GM21825 (cell line): ENCODE measurements around the gene EIF3I.
A peak's percentile ranks its signal among the peaks of the same experiment; 100 is the strongest.

ENCODE experiments used
- ATAC-seq: cut with Tn5 transposase; IDR thresholded peaks from one replicate; pipeline ENCODE4 v1.9.1; 2021; ENCODE audit warnings: mild to moderate bottlenecking, moderate library complexity; ENCODE audit not compliant: unreplicated experiment

Gene EIF3I

DNA sequence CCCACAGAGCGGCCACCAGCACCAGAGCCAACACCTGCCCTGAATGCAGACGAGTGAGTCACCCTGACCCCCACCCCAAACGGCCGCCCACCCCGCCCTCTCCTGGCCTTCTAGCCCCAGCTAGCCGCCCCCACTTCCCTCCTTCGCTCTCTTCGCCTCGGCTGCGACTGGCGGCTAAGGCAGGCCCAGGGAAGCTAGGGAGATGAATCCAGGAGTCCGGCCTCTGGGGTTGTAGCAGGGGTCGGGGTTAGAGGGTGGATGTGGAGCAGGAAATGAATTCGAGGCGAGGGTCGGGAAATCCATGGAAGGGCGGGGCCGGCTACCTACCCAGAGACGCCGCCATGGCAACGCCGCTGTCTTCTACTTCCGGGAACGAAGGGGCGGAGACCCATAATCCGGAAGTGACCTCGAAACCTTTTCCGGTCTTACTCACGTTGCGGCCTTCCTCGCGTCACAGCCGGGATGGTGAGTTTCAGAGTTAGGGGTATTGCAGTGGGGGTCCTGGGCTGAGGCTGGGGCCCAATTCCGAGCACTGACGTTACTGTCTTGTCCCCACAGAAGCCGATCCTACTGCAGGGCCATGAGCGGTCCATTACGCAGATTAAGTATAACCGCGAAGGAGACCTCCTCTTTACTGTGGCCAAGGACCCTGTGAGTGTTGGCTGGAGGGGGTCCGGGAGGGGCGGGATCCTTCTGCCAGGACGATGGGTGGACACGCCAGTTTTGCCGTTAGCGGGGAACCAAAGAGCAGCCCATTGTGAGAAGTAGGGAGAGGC, at the start of gene EIF3I, which contains the start of gene TMEM234:
EIF3I (plus strand) TSS at position 428 of the 776 bp plus-strand sequence; CDS start at position 463, 35 bp downstream.
TMEM234 (minus strand) TSS at position 374 of the 776 bp plus-strand sequence; CDS start at position 343, 31 bp downstream.
- ATAC-seq = peak; percentile 88

DNA sequence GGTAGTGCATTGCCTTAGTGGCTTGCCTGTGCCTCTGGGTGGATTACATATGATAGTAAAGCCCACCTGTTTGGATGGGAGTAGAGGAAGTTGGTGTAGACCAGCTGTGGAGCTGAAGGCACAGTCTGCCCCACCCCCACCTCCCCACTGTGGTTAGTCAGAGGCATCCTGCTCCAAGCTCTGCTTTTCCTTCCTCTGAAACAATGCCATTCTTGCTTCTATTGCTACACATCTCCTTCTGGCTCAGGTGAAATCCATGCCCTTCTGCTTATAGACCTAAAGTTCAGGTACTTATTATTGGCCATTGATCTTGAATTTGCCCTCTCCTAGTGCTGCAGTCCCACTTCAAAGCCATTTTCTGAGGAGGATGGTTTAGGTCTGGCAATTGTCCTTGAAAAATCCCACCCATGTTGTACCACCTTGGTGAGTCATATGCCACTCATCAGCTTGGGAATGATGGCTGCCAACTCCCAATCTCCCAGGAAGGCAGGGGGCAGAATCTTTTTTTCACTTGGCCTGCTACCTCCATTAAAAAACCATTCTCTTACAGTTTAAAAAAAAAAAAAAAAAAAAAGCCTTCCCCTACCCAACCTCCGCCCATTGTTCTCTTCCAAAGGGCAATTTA, 49.5 kb upstream of the EIF3I start:
- ATAC-seq = no peak

DNA sequence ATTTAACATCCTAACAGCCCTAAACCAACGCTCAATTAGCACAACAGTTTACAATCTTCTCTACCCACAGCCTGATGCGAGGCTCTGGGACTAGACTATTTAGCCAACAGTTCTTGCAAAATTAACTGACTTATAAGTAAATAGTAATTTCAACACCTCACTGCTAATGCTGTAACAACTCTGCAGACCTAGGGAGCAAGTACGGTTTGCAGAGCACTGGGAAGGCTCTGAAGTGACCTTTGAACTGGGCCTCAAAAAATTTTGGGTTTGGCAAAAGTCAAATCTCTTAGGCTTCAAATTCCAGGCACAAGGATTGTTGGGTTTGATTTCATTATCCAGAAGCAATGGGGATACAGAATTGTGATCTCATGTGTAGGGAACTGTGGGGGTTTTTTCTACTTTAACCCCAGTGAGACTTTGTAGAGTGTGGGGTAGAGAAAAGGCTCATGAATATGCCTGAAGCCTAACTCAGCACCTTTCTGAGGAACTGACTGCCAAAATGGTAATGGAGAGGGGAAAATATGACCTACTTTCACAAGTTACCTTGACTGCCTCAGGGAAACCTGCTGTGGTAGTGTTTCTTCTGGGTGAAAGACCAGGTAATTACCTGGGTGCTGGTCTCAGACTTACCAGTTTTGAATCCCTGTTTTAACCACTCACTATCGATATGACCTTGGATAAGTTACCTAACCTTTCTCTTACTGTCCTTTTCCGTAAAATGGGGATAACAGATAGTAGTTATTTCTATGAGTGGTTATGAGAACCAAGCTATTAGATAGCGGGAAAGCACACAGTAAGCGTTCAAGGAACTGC, 43.6 kb upstream of the EIF3I start:
- no peak for ATAC-seq

DNA sequence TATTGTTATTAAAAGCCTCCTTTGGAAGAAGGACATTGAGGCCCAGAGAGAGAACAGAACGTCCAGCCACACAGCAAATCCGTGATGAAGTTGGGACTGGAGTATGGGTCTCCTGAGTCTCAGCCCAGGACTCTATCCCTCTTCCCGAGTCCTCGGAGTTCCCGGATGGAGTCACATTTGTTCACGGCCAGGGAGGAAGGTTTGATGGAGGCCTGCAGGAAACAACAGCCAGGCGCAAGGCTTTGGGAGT, 43.1 kb upstream of the EIF3I start:
- ATAC-seq = peak; percentile 7

DNA sequence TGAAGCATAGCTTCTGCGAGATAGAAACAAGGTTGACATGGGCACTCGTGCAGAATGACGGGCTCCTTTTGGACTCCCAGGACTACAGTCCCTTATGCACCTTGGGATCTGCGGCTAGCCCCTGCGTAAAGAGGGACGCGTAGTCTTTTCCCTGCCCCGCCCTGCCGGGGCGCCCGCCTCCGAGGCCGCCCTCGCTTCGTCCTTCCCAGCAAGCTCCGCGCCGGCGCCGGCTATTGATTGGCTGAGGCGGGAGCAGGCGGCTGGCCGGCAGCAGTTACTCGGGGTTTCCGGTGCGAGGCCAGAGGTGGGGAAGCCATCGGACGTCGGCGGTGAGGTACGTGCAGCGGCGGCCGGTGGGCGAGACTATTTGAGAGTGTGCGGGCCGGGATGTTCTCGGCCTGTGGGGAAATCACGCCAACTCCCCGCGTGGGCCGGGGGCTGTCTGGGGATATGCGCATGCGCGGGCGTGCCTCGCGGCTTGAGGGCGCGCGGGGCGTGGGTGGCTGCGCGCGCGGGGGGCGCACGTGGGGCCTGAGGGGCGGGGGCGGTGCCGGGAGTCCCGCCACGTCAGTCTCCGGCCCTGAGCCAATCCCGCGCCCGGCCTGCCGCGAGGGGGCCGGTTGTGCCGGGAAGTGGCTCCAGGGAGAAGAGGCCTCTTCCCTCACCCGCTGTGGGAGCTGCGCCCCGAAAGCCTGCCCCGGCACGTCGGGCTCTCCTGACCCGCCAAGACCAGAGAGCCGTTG, 42.6 kb upstream of the EIF3I start, which contains the start of gene TXLNA:
TXLNA (plus strand) TSS at position 233 of the 743 bp plus-strand sequence. CDS start 671 bp downstream, outside the sequence.
- ATAC-seq = peak; percentile 81

DNA sequence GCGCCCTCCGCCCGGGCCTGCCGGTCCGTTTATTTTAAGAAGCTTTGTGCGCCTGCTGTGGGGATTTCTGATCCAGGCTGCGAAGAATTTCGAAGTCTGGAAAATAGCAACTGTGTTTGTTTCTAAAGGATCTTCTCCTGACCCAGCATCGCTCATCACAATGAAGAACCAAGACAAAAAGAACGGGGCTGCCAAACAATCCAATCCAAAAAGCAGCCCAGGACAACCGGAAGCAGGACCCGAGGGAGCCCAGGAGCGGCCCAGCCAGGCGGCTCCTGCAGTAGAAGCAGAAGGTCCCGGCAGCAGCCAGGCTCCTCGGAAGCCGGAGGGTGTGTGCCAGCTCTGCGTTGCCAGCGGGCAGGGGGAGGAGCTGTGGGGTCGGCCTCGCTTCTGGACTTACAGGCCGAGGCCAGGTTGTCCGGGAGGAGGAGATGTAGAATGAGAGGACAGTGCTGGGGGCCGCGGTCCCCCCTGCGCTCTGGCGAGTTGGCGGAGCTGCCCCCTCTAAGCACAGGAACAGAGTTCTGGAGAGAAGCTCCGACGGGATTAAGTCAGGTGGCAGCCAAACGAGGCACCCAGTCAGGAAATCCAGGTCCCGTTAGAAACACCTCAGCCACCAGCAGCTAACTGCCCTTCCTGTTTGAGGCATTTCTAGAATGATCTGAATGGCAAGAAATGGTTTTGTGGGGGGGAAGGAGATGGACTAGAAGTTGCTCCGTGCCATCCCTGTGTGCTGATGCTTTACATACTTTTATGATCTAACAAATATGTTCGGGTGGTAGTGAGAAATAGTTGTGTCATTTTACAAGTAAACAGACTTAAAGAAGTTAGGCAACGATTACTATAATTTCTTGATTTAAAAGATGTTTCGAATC, 41.8 kb upstream of the EIF3I start:
- ATAC-seq = no peak

DNA sequence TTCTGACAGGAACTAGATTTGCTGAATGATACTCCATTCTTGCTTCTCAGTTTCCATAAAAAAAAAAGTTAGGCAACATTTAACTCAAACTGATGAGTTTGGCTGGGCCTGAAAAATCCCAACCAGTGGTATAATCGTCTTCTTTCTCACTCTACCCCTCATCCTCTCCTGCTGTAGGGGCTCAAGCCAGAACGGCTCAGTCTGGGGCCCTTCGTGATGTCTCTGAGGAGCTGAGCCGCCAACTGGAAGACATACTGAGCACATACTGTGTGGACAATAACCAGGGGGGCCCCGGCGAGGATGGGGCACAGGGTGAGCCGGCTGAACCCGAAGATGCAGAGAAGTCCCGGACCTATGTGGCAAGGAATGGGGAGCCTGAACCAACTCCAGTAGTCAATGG, 41.1 kb upstream of the EIF3I start:
- ATAC-seq = no peak

DNA sequence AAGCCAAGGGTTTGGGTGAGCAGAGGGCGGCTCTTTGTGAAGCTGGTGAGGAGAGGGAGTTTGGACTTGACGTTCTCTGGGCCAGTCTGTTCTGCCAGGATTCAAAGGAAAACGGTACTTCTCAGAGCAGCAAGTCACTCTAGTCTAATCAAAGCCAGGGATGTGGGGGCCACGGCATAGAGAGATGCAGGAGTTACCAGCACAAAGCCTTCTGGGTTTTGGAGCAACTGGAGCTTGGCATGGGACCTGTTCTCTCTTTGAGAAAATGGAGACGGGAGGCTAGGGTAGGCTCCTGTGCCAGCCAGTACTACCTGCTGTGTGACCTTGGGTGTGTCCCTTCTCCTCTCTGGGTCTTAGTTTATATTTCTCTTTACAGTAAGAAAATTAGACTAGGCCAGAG, 40.6 kb upstream of the EIF3I start:
- ATAC-seq = no peak

DNA sequence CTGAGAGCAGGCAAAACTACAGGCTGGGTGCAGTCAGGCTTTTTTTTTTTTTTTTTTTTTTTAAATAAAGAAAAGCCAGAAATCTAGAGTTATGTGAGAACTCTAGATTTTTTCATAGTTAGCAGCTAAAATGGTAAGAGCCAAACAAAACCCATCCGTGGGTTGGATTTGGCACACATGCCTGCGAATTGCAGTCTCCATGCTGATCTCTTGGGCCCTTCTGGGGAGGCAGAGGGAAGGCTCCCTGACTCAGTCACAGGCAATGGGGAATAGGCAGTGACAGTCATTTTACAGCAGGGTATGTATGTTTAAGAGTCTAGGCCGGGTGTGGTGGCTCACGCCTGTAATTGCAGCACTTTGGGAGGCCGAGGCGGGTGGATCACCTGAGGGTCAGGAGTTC, 40.1 kb upstream of the EIF3I start:
- no peak for ATAC-seq

DNA sequence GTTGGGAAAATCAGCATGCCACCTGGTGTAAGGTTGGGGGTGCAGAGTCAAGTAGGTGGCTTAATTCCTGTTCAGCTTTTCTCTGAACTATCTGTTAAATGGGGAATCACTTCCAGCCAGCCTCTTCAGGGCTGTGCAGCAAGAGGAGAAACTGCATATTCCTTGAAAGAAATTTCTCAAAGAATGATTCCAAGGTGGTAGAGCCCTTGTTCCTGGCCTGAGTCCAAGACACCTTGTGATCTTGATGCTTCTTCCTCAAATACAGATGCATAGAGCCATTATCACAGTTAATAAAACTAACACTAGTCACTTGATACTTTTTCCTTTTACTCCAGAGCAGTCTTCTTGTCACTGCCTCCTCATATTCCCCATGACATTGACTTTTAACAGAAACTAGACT, 37.6 kb upstream of the EIF3I start:
- ATAC-seq = no peak

DNA sequence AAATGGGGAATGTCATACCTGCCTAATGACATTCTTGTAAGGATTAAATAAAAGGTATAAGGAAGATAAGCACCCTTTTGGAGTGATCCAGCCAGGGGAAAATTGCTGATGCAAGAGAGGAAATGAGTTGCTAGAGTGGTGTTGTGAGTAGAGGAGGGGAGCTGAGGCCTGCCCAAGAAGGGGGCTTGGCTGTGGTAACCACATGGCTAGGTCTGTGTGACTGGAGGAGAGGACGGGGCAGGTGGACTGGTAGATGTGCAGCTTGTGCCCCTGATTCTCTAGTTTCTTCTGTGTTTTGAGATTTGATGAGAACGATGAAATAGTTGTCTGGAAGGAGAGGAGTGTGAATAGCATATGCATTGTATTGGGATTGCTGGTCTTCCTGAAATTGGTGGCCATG, 36.1 kb upstream of the EIF3I start:
- no peak for ATAC-seq

DNA sequence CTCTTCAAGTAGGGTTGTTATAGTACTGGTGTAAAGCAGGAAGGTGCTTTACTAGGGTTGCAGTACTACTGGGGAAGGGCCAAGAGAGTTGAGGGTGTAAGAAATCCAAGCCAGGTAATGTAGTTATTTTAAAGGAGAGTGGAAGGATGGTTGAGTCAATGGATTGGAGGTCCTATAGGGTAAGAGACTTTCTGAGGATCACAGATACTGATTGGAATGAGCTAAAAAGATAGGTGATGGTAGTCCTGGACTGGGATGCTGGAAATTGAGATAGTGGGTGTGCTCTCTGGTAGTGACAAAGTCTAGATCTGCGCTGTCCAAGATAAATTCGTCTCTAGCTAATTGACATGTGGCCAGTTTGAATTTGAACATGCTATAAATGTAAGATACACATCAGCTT, 35.7 kb upstream of the EIF3I start:
- no peak for ATAC-seq

DNA sequence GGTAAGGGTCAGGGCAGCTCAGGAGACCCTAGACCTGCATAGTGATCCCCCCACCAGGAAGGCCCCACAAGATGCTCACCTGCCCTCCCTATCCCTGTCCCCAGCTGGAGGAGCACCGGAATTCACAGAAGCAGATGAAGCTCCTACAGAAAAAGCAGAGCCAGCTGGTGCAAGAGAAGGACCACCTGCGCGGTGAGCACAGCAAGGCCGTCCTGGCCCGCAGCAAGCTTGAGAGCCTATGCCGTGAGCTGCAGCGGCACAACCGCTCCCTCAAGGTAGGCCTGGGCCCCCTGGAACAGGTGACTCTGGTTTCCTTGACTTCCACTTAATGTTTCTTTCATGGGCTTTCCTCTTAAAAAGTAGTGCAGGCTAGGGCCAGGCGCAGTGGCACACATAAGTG, 34.4 kb upstream of the EIF3I start:
- ATAC-seq = no peak

DNA sequence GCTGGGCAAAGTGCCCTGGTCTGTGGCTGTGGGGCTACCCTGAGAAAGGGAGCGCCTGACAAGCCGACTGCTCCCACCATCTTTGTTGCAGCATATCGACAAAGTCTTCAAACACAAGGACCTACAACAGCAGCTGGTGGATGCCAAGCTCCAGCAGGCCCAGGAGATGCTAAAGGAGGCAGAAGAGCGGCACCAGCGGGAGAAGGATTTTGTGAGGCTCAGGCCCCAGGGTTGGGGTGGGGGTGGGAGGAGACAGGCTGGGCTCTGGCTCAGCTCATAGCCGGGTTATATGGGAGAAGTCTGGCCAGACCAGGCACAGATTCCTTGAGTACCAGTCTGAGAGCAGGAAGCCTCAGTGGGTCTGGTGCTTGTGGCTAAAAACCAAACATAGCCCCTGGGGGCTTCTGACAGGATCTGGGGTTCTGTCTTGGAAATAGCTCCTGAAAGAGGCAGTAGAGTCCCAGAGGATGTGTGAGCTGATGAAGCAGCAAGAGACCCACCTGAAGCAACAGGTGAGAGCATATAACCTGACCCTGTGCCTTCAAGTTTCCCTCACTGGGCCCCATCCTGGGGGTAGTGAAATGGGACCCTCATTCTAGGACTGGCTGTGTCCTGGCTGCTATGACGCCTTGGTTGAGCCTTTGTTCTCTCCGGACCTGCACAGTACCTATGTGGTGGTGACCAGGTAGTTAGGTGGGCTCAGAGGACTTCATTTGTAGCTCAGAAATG, 29.8 kb upstream of the EIF3I start:
- no peak for ATAC-seq

DNA sequence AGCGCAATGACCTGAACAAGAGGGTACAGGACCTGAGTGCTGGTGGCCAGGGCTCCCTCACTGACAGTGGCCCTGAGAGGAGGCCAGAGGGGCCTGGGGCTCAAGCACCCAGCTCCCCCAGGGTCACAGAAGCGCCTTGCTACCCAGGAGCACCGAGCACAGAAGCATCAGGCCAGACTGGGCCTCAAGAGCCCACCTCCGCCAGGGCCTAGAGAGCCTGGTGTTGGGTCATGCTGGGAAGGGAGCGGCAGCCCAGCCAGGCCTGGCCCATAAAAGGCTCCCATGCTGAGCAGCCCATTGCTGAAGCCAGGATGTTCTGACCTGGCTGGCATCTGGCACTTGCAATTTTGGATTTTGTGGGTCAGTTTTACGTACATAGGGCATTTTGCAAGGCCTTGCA, 27.2 kb upstream of the EIF3I start:
- no peak for ATAC-seq

DNA sequence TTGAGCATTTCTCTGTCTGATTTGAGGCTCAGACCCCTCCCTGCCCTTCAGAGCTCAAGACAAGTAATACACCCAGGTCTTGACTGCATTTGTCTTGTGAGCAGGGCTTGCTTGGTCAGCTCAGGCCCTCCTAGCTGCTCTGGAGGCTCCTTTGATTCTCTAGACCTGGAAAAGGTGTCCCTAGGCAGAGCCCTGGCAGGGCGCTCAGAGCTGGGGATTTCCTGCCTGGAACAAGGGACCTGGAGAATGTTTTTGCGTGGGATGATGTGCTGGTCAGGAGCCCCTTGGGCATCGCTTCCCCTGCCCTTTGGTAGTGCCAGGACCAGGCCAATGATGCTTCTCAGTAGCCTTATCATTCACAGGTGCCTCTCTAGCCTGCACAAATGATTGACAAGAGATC, 26.7 kb upstream of the EIF3I start:
- no peak for ATAC-seq

DNA sequence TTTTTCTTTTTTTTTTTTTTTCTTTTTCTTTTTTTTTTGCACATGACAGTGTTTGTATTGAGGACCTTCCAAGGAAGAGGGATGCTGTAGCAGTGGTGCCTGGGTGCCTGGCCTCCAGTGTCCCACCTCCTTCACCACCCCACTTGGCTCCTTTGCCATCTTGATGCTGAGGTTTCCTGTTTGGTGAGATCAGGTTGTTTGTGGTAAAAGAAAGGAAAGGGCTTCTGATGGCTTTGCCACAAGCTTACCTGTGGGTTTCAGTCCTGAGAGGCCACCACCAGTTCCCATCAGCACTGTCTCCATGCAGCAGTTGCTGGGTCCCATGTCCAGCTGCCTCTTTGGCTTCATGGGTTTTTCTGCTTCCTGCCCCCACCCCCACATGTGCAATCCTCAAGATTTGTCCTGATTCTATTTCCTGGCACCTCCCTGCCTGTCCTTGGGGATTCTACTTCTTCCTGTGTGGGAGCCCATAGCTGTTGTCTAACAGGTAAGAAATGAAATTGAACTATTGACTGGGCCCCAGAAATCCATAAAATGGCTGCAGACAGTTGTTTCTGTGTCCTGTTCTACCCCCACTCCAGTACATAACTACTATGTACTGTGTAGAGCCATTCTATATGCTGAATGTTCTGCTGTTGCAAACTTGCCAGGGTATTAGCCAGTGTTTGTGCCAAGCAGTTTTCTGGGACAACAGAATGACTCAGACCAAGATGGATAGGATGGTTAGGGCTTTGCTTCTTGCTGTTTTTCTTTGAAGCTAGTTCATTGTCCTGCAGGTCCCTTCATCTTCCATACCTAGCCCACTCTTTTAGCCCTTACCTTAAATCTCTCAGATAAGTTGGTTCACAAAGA, 26.0 kb upstream of the EIF3I start:
- no peak for ATAC-seq

DNA sequence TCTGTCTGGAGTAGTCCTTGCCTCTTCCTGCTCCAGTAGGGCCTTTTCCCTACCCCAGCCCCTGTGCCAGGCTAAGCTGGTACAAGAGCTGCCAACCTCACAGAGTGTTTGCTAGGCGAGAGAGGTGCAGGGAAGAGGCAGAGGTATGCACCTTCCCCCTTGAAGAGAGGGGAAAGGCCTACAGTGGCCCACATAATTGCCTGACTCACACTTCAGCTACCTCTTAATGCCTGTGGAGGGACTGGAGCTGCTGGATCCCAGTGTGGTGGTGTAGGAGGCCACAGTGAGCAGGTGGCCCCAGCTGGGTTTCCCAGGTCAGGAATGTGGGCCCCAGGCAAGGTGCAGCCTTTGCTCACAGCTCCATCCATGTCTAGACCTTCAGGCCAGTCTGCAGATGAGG, 25.1 kb upstream of the EIF3I start:
- ATAC-seq = no peak

DNA sequence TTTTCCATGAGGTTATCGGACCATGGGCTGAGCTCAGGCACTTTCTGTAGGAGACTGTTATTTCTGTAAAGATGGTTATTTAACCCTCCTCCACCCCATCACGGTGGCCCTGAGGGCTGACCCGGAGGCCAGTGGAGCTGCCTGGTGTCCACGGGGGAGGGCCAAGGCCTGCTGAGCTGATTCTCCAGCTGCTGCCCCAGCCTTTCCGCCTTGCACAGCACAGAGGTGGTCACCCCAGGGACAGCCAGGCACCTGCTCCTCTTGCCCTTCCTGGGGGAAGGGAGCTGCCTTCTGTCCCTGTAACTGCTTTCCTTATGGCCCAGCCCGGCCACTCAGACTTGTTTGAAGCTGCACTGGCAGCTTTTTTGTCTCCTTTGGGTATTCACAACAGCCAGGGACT, 24.4 kb upstream of the EIF3I start:
- no peak for ATAC-seq
